GM19395 (cell line): ENCODE data around the gene ZNF839.

Experiments used
- ATAC-seq: cut with Tn5 transposase; IDR thresholded peaks from one replicate; pipeline ENCODE4 v1.9.1; 2021; ENCODE audit warnings: mild to moderate bottlenecking, moderate library complexity; ENCODE audit not compliant: unreplicated experiment

ZNF839 gene

DNA sequence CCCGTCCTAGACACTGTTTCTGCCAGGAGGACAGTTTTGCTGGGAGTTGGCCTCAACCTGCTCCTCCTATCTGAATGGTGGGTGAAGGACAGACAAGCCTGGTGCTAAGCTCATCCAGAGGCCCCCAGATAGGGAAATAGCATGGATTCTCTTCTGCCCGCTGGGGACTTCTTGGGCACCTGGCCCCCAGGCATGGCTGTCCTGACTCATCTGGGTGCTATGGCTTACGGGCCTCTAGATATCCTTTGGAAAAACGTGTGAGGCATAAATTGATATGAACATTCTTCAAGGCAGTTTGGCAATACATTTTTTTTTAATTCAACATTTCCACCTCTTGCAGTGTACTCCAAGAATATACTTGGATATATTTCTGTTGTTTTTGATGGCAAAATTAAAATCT lies 51.8 kb downstream of the ZNF839 start:
- ATAC-seq = no peak

DNA sequence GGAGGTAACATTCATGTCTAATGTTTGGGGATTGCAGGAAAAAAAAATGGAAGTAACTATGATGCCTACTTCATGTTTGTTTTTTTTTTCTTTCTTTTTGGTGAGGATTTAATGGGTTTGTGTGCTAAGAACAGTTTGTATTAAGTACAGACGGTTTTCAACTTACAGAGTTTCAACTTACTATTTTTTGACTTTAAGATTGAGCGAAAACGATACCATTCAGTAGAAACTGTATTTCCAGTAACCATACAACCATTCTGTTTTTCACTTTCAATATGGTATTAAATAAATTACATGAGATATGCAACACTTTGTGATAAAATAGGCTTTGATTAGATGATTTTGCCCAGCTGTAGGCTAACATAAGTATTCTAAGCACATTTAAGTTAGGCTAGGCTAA lies 53.6 kb downstream of the ZNF839 start:
- peak; percentile 51 for ATAC-seq

GRCh38 chr14:102374264-102374663 lies 54.7 kb downstream of the ZNF839 start:
- no peak for ATAC-seq

DNA sequence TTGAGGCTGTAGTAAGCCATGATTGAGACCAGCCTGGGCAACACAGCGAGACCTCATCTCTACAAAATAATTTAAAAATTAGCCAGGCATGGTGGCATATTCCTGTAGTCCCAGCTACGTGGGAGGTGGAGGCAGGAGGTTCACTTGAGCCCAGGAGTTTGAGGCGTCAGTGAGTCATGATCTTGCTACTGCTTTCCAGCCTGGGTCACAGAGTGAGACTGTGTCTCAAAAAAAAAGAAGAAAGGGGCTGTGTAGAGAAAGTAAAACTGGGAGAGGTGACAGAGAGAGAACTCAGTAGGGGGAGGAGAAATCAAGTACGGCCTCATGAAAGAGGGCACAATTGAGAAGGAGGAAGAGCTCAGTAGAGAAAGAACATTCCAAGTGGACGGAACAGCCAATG lies 55.6 kb downstream of the ZNF839 start:
- ATAC-seq = no peak

DNA sequence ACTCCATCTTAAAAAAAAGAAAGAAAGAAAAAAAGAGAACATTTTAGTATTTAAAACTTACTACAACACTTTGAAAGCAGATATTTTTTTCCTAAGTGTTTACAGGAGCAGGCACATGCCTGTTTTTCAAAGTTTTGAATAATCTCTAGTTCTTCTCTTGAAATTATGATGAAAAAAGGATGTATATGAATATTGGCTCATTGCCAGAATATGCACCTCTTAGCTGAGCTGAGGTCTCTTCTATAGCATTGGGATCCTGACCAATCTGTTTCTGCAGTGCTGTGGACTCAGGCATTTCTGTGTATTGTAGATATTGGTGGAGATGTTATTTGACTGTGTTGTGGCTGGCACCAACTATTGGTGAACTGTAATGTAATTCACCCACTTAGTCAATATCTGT lies 58.1 kb downstream of the ZNF839 start:
- no peak for ATAC-seq

DNA sequence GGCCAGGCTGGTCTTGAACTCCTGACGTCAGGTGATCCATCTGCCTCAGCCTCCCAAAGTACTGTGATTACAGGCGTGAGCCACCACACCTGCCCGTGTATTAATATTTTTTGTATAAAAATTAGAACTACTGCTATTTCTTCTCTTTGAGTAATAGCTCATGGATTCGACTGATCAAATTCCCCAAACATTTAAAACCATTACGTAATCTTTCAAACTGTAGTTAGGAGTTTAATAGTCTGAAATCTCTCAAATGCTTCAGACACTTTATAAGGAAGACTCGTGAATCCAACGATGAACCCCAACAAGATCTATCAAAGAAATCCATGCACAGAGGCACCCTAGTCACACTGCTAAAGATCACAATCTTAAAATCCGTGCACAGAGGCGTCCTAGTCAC lies 59.3 kb downstream of the ZNF839 start:
- ATAC-seq = no peak

- no peak for ATAC-seq
Observed at GRCh38 chr14:102387086-102387485, 67.5 kb downstream of the ZNF839 start.

- no peak for ATAC-seq
Observed at GRCh38 chr14:102389246-102389645, 69.7 kb downstream of the ZNF839 start.

GRCh38 chr14:102390064-102390855 lies 70.7 kb downstream of the ZNF839 start:
- ATAC-seq = no peak
